ENCODE data around the gene COPRS.

The COPRS gene

DNA sequence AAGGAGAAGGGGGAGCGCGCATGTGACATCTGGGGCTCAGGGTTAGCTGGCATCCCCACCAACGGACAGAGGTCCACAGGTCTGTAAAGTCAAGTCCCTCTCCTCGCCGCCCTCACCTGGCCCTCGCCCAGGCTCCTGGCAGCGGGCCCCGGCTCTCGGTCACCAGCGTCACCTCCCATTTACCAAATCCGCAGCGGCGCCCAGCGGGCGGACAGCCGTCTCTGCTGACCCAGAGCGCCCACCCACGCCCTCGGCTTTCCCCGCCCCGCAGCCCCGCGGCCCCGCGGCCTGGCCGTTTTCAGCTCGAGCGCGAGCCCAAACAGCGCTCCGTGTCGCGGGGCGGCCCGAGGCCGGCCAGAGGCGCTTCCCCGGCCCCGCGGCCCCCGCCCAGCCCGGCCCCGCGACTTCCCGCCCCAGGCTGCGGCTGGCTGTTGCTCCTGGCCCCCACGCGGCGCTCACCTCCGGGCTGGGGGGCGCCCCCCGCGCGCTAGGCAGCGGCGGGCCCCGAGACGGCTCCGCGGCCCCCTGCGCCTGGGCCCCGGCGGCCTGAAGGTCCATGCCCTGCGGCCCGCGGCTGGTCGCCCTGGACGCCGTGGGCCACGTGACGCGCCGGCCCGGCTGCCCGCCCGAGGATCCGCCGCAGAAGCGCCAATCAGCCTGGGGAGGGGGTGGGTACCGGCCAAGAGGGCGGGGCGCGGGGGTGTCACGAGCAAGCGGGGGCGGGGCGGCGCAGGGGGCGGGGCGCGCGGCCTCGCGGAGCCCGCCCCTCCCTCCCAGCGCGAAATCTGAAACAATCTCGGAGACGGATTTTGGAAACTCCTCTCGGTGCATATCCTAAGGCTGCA, at the start of gene COPRS:
Gene COPRS (minus strand): TSS at position 603 of the 845 bp plus-strand sequence. CDS start 45 bp downstream, at position 558.
- DNase-seq: peak; percentile 3

GRCh38 chr17:31908386-31908785, 49.3 kb upstream of the COPRS start:
- no peak for DNase-seq

GRCh38 chr17:31907342-31907962, 48.4 kb upstream of the COPRS start:
- DNase-seq: no peak

GRCh38 chr17:31903401-31903800, 44.4 kb upstream of the COPRS start:
- no peak for DNase-seq

DNA sequence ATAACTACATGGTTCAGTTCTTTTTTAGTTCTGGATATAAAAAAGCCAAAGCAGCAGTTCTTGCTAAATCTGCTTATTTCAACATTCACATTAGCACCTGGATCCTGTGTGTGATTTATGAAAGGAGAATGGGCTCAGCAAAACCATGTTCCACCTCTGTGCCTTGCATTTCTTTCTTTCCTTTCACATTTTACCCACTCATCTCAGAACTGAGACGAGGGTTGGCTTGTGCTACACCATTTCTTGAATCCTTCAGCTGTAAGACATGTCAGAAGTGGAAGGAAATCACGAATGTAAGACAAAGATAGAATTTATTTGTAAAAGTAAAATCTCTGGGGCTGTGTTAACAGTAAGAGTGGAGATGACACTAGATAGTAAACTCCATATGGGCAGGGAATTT, 43.6 kb upstream of the COPRS start:
- DNase-seq: no peak

- no peak for DNase-seq
Observed at GRCh38 chr17:31900877-31901276, 41.8 kb upstream of the COPRS start.

GRCh38 chr17:31888124-31888523, 29.1 kb upstream of the COPRS start:
- peak; percentile 3 for DNase-seq

DNA sequence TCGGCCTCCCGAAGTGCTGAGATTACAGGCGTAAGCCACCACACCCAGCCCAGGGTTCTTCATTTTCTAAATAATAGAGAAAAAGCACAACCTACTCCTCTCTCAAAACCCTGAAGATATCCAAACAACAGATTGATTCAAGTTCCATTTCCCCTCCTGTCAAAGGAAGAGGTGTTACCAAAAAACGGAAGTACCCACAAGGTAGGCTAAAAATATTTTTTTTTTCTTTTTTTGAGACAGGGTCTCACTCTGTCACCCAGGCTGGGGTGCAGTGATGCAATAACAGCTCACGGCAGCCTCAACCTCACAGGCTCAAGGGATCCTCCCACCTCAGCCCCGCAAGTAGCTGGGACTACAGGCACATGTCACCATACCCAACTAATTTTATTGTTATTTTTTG, 23.5 kb upstream of the COPRS start:
- no peak for DNase-seq

DNA sequence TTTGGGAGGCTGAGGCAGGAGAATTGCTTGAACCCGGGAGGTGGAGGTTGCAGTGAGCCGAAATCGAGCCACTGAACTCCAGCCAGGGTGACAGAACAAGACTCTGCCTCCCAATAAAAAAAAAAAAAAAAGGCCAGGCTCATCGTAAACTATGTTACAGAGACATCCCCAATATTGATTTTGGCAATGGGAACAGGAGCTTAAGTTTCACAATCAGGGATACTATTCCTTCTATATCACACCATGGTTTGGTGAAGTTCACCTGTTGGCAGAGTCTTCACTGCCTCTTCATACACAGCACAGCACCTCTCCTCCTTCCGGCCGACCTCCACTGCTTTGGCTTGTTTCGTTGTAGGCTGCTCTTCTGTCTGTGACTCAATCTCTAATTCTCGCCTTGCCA, 21.3 kb upstream of the COPRS start:
- no peak for DNase-seq

DNA sequence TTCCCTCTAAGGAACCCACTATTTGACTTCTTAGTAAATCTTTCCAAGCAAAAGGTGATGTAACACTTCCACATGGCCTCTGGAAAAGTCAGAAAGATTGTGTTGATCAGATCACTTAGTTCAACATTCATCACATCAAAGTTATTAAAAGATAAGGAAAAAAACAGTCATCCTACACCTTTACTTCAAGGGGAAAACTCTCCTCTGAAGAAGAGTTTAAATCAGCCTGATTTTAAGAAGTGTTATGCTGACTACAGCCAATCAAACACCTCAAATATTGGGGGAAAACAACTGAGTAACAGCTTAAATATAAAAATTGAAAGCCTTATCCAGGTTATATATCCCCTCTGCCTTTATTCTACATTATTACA, 19.6 kb upstream of the COPRS start:
- no peak for DNase-seq

DNA sequence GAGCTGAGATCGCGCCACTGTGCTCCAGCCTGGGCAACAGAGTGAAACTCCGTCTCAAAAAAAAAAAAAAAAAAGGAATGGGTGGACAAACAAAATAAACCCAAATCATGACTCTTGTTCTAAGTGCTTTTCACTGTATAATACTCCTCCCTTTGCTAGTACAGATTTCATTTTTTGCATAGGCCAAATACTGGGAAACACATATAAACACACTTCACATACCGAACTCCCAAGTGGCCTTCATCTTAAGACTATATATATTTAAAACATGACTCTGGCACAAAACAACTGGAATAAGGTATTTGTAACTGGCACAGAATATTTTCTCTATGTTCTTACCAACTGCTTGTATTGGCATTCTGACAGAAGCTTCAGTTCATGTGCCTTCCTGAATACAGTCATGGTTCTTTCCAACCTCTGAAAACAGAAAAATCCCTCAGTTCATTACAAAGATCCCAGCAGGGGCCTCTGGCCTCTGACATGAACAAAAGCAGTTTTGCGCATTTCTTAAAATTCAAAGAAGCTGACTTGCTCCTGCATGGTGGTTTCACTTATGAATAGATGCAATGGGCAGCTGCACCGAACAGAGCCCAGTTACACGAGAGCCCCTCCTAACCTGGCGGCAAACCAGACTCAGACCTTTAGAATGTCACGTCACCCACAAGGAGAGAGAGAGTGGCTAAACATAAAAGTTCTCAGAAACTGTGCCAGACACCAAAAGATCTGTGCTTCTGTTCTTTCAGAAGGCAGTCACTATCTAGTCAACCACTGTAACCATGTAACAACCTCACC, 19.1 kb upstream of the COPRS start:
- no peak for DNase-seq

- DNase-seq: no peak
Observed at GRCh38 chr17:31877341-31877740, 18.3 kb upstream of the COPRS start.

GRCh38 chr17:31875081-31875480, 16.0 kb upstream of the COPRS start:
- no peak for DNase-seq

GRCh38 chr17:31869797-31870568, 10.9 kb upstream of the COPRS start:
- no peak for DNase-seq

DNA sequence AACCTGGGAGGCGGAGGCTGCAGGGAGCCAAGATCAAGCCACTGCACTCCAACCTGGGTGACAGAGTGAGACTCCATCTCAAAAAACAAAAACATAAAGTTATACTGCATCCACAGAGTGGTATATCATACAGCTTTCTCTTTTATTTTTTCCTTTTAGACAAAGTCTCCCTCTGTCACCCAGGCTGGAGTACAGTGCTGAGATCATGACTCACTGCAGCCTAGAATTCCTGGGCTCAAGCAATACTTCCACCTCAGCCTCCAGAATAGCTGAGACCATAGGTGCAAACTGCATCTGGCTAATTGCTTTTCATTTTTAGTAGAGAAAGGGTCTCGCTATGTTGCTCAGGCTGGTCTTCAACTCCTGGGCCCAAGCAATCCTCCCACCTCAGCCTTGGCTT, 10.0 kb upstream of the COPRS start:
- DNase-seq: no peak

- DNase-seq: no peak
Observed at GRCh38 chr17:31859487-31860008, 504 bp upstream of the COPRS start.

DNA sequence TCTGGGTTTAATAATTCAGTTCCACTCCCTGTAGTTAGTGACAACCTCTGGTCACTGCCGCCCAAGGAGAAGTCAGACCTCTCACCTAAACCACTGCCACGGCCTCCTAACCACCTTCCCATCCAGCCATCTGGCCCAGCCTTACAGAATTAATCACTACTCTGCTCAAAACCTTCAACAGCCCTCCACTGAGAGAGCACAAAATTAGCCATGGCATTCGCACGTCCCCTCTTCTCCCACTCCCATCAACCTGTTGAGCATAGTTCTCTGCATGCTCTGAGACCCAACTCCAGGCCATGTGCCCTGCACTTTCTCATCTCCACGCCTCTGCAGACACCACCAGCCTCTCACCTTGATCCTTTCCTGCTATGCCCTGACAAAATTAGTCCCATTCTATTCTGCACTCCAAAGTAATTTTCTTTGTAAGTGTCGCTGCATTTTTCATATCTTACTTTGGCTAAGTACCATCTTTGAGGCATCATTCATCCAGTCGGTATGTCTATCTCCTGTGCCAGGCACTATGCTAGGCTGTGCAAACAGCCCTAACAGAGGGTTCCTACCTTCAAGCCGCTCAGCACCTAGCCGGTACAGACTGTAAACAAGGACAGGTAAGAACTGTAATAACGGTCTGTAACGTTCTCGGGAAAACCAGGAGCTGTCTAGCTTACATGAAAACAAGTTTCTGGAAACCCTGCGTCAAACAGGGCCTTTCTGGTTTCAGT, 963 bp downstream of the COPRS start:
- DNase-seq: no peak

- no peak for DNase-seq
Observed at GRCh38 chr17:31856750-31857149, 2.3 kb downstream of the COPRS start.

- DNase-seq: no peak
Observed at GRCh38 chr17:31854672-31855071, 4.4 kb downstream of the COPRS start.

DNA sequence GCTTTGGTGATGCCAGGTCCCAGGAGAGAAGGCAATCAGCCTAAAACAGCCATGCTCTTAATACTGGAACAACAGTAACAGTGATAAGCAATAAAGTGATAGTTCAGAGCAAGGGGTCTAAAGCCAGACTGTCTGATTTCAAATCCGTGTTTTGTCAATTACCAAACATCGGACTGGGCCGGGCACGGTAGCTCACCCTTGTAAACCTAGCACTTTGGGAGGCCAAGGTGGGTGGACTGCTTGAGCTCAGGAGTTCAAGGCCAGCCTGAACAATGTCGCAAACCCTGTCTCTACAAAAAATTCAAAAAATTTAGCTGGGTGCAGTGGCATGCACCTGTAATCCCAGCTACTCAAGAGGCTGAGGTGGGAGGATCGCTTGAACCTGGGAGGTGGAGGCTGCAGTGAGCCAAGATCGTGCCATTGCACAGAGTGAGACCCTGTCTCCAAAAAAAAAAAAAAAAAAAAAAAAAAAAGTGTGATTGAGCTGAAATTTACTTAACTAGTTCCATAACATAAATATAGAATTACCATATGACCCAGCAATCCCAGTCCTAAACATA, 5.1 kb downstream of the COPRS start:
- DNase-seq: no peak

- no peak for DNase-seq
Observed at GRCh38 chr17:31845291-31845690, 13.8 kb downstream of the COPRS start.

Data from GF-D8 (cell line).